Measurements from ENCODE around the gene EDAR. TPM values are rescaled to one million over a fixed set of nuclear protein-coding genes. Genes with fewer than 3 reads are reported as not detected.
A peak's percentile ranks its signal among the peaks of the same experiment; 100 is the strongest.

EDAR gene
- total RNA-seq, 4 donors from 2014 or later: not detected

GRCh38 chr2:108929807-108930425 lies 59.1 kb downstream of the EDAR start:
- intact Hi-C loops (cut with DNase I; ENCODE audit: low total_unique reads) (no loop called here), in situ Hi-C loops (cut with MboI; ENCODE audit: low sequenced_read_pairs in 4 of 4) (no loop called here)
- no peak for ATAC-seq
- no peaks in the 10 kb centered on the region for H3K9me3 ChIP-seq
- no peaks in the 10 kb centered on the region for H3K27me3 ChIP-seq
- H3K4me1 ChIP-seq: peaks cover 0 to 2% of the 10 kb centered on the region in 2 donors
- H3K36me3 ChIP-seq: no peaks in the 10 kb centered on the region
- H3K4me3 ChIP-seq: no peak overlapping the region
- TF ChIP-seq POLR2A (IDR thresholded peaks at IDR 0.05) (no peak), CTCF (IDR thresholded peaks at IDR 0.05 in 4 of 5, conservative IDR thresholded peaks at IDR 0.05 in 1 of 5) (no peak)
- DNase-seq: no peak
- H3K27ac ChIP-seq: no peak overlapping the region

GRCh38 chr2:108928660-108929377 lies 60.2 kb downstream of the EDAR start:
- Histone ChIP-seq H3K4me3 (no peak overlapping the region), H3K27me3 (no peaks in the 10 kb centered on the region), H3K36me3 (no peaks in the 10 kb centered on the region), H3K9me3 (no peaks in the 10 kb centered on the region), H3K27ac (no peak overlapping the region), H3K4me1 (peaks cover 0 to 2% of the 10 kb centered on the region in 2 donors)
- DNase-seq (no peak), ATAC-seq (no peak)
- in situ Hi-C loops (cut with MboI; ENCODE audit: low sequenced_read_pairs in 4 of 4) (no loop called here), intact Hi-C loops (cut with DNase I; ENCODE audit: low total_unique reads) (no loop called here)
- TF ChIP-seq CTCF (IDR thresholded peaks at IDR 0.05 in 4 of 5, conservative IDR thresholded peaks at IDR 0.05 in 1 of 5): no peak
- TF ChIP-seq POLR2A (IDR thresholded peaks at IDR 0.05): no peak

- in situ Hi-C loops (cut with MboI; ENCODE audit: low sequenced_read_pairs in 4 of 4) (no loop called here), intact Hi-C loops (cut with DNase I; ENCODE audit: low total_unique reads) (no loop called here)
- Histone ChIP-seq H3K27ac (no peak overlapping the region), H3K4me3 (no peak overlapping the region), H3K36me3 (no peaks in the 10 kb centered on the region), H3K27me3 (no peaks in the 10 kb centered on the region), H3K9me3 (no peaks in the 10 kb centered on the region), H3K4me1 (no peaks in the 10 kb centered on the region)
- ATAC-seq (no peak), DNase-seq (no peak)
- peak; percentile 9 to 54 (median 26) for TF ChIP-seq CTCF (IDR thresholded peaks at IDR 0.05 in 4 of 5, conservative IDR thresholded peaks at IDR 0.05 in 1 of 5)
- no peak for TF ChIP-seq POLR2A (IDR thresholded peaks at IDR 0.05)
These were observed 60.9 kb downstream of the EDAR start for GRCh38 chr2:108927936-108928659.

- Histone ChIP-seq H3K27me3 (no peaks in the 10 kb centered on the region), H3K9me3 (no peaks in the 10 kb centered on the region), H3K36me3 (no peaks in the 10 kb centered on the region), H3K27ac (no peak overlapping the region), H3K4me3 (no peak overlapping the region), H3K4me1 (no peaks in the 10 kb centered on the region)
- TF ChIP-seq CTCF (IDR thresholded peaks at IDR 0.05 in 4 of 5, conservative IDR thresholded peaks at IDR 0.05 in 1 of 5) (no peak), POLR2A (IDR thresholded peaks at IDR 0.05) (no peak)
- ATAC-seq: no peak
- DNase-seq: no peak
- in situ Hi-C loops (cut with MboI; ENCODE audit: low sequenced_read_pairs in 4 of 4): no loop called here
- intact Hi-C loops (cut with DNase I; ENCODE audit: low total_unique reads): no loop called here
These were observed 61.6 kb downstream of the EDAR start for GRCh38 chr2:108927405-108927804.

Data from gastrocnemius medialis (tissue), 4 donors.